WTC11 (cell line): Measurements from ENCODE around the gene PARP2.

Experiments used
- ATF1 ChIP-seq: sonication (generic); formaldehyde crosslinking; IDR thresholded peaks from 2 replicates; pipeline ENCODE4 v1.8.1; 2023; ENCODE audit warnings: mild to moderate bottlenecking, moderate library complexity, missing genetic modification reagents
- CREB1 ChIP-seq: sonication (generic); formaldehyde crosslinking; IDR thresholded peaks from 2 replicates; pipeline ENCODE4 v1.8.0; 2023; ENCODE audit warnings: mild to moderate bottlenecking, missing genetic modification reagents
- NFYB ChIP-seq: sonication (generic); formaldehyde crosslinking; conservative IDR thresholded peaks from 2 replicates; pipeline ENCODE4 v1.8.0; 2022; ENCODE audit warnings: low read depth, missing genetic modification reagents
- SP1 ChIP-seq: sonication (generic); formaldehyde crosslinking; conservative IDR thresholded peaks from 2 replicates; pipeline ENCODE4 v1.8.1; 2022; ENCODE audit warnings: missing genetic modification reagents
- TF ChIP-seq, protein P1 (sequence below): fragments of 200-600 bp; IDR thresholded peaks from 2 replicates; pipeline ENCODE4 v1.8.0; 2022; ENCODE audit warnings: antibody characterized with exemption
- TF ChIP-seq, protein P2 (sequence below): sonication (generic); formaldehyde crosslinking; IDR thresholded peaks from 2 replicates; pipeline ENCODE4 v1.8.1; 2022; ENCODE audit warnings: low read depth, mild to moderate bottlenecking, moderate library complexity, missing genetic modification reagents, borderline replicate concordance

- TF ChIP-seq NFYB (no peak), CREB1 (no peak), ATF1 (CRISPR knock-in tag) (no peak), SP1 (CRISPR knock-in tag) (no peak)
- TF ChIP-seq, protein P1, sequence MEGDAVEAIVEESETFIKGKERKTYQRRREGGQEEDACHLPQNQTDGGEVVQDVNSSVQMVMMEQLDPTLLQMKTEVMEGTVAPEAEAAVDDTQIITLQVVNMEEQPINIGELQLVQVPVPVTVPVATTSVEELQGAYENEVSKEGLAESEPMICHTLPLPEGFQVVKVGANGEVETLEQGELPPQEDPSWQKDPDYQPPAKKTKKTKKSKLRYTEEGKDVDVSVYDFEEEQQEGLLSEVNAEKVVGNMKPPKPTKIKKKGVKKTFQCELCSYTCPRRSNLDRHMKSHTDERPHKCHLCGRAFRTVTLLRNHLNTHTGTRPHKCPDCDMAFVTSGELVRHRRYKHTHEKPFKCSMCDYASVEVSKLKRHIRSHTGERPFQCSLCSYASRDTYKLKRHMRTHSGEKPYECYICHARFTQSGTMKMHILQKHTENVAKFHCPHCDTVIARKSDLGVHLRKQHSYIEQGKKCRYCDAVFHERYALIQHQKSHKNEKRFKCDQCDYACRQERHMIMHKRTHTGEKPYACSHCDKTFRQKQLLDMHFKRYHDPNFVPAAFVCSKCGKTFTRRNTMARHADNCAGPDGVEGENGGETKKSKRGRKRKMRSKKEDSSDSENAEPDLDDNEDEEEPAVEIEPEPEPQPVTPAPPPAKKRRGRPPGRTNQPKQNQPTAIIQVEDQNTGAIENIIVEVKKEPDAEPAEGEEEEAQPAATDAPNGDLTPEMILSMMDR: no peak
- TF ChIP-seq, protein P2, sequence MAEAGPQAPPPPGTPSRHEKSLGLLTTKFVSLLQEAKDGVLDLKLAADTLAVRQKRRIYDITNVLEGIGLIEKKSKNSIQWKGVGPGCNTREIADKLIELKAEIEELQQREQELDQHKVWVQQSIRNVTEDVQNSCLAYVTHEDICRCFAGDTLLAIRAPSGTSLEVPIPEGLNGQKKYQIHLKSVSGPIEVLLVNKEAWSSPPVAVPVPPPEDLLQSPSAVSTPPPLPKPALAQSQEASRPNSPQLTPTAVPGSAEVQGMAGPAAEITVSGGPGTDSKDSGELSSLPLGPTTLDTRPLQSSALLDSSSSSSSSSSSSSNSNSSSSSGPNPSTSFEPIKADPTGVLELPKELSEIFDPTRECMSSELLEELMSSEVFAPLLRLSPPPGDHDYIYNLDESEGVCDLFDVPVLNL (CRISPR knock-in tag): no peak
Observed at GRCh38 chr14:20306079-20306423, 37.4 kb upstream of the PARP2 start.
